Suppressor macrophage treated with lipopolysaccharide for 1 hour (primary cell): ENCODE measurements around the gene SEC14L1.
A peak's percentile ranks its signal among the peaks of the same experiment; 100 is the strongest.

Experiments
- DNase-seq, 3 donors: peaks; one replicate each; pipeline ENCODE4 v3.0.0-alpha.2; 2020 to 2022

Gene SEC14L1

GRCh38 chr17:77215281-77215680 lies 74.5 kb downstream of the SEC14L1 start:
- no peak for DNase-seq

- DNase-seq = no peak
Observed at GRCh38 chr17:77216486-77216885, 75.7 kb downstream of the SEC14L1 start.

GRCh38 chr17:77217123-77217522 lies 76.4 kb downstream of the SEC14L1 start:
- DNase-seq = no peak

GRCh38 chr17:77217566-77217965 lies 76.8 kb downstream of the SEC14L1 start:
- no peak for DNase-seq

GRCh38 chr17:77218902-77219301 lies 78.1 kb downstream of the SEC14L1 start:
- no peak for DNase-seq

- no peak for DNase-seq
Observed at GRCh38 chr17:77222356-77222755, 81.6 kb downstream of the SEC14L1 start.

- DNase-seq = no peak
Observed at GRCh38 chr17:77223642-77224420, 83.1 kb downstream of the SEC14L1 start.

GRCh38 chr17:77225265-77225664 lies 84.5 kb downstream of the SEC14L1 start:
- DNase-seq = peak; percentile 30 to 50 (median 43)

GRCh38 chr17:77227461-77228240 lies 86.9 kb downstream of the SEC14L1 start:
- DNase-seq = no peak

- DNase-seq = no peak
Observed at GRCh38 chr17:77228241-77228752, 87.5 kb downstream of the SEC14L1 start.

- no peak for DNase-seq
Observed at GRCh38 chr17:77228816-77229215, 88.0 kb downstream of the SEC14L1 start.

- DNase-seq = no peak
Observed at GRCh38 chr17:77229786-77230435, 89.1 kb downstream of the SEC14L1 start.

GRCh38 chr17:77230436-77230830 lies 89.7 kb downstream of the SEC14L1 start:
- DNase-seq = no peak

- no peak for DNase-seq
Observed at GRCh38 chr17:77231076-77231871, 90.5 kb downstream of the SEC14L1 start.

GRCh38 chr17:77233127-77233526 lies 92.4 kb downstream of the SEC14L1 start:
- no peak for DNase-seq

GRCh38 chr17:77233635-77234334 lies 93.0 kb downstream of the SEC14L1 start:
- peak; percentile 74 to 91 (median 82) for DNase-seq

- peak; percentile 13 to 38 (median 21) for DNase-seq
Observed at GRCh38 chr17:77234695-77235094, 93.9 kb downstream of the SEC14L1 start.

- peak; percentile 65 to 80 (median 66) for DNase-seq
Observed at GRCh38 chr17:77235370-77235941, 94.7 kb downstream of the SEC14L1 start.

- no peak for DNase-seq
Observed at GRCh38 chr17:77237232-77238008, 96.7 kb downstream of the SEC14L1 start.

- DNase-seq = no peak
Observed at GRCh38 chr17:77240976-77241375, 100.2 kb downstream of the SEC14L1 start.
